Stimulated activated CD8-positive, alpha-beta memory T cell treated with anti-CD3 and anti-CD28 coated beads, Interleukin-12 subunit alpha, Interleukin-12 subunit beta, amount 100 ng/mL, for 1 hour (primary cell): Measurements from ENCODE around the gene NOXO1.
"Not testable (repeated sequence)": the region's sequence is repeated elsewhere in the genome, so short reads cannot be mapped to it uniquely, and the experiment has no call there.

ENCODE experiments used
- DNase-seq: peaks from one replicate; pipeline ENCODE4 v3.0.0-alpha.2; 2020; ENCODE audit warnings: low read depth

Gene NOXO1, protein sequence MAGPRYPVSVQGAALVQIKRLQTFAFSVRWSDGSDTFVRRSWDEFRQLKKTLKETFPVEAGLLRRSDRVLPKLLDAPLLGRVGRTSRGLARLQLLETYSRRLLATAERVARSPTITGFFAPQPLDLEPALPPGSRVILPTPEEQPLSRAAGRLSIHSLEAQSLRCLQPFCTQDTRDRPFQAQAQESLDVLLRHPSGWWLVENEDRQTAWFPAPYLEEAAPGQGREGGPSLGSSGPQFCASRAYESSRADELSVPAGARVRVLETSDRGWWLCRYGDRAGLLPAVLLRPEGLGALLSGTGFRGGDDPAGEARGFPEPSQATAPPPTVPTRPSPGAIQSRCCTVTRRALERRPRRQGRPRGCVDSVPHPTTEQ

DNA sequence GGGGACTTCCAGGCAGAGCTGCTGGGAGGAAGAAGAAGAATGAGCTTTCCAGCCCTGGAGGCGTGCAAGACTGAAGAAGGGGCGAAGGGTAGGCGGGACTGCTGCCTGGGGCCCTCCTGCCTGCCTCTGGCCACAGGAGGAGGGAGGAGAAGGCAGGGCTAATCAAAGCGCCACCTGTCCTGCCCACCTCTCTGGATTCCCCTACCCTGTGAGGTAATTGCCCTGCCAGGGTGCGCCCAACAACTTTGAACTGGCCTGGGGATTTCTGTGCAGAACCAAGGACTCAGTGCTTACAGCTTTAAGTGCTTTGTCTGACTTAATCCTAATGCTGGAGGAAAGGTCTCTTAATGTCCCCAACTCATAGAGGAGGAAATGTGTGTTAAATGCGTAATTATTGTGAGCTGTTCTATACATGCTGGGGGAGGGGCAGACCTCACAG, at the start of gene NOXO1:
Gene NOXO1 (minus strand): TSS at position 72 of the 439 bp plus-strand sequence. CDS start 290 bp downstream, outside the sequence.
- no peak for DNase-seq

DNA sequence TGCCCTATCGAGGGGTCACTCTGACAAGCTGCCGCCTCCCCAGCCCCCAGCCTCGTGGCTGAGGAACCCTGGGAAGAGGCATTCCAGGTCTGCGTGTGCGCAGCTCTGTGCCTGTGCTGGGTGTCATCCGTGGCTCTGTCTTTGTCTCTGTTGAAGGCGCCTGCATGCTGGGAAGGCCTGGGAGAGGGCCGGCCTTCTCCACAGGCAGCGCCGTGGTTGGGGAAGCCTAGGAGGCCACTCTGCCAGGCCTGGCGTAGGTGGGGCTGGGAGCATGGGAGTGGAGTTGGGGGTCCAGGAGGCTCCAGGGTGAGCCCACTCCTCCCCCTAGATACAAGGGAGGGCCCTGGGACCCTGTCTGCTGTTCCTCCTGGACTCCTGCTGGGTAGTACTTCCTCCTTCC, 48.8 kb upstream of the NOXO1 start:
- DNase-seq: no peak

- no peak for DNase-seq
Observed at GRCh38 chr16:2029350-2029749, 48.1 kb upstream of the NOXO1 start.

DNA sequence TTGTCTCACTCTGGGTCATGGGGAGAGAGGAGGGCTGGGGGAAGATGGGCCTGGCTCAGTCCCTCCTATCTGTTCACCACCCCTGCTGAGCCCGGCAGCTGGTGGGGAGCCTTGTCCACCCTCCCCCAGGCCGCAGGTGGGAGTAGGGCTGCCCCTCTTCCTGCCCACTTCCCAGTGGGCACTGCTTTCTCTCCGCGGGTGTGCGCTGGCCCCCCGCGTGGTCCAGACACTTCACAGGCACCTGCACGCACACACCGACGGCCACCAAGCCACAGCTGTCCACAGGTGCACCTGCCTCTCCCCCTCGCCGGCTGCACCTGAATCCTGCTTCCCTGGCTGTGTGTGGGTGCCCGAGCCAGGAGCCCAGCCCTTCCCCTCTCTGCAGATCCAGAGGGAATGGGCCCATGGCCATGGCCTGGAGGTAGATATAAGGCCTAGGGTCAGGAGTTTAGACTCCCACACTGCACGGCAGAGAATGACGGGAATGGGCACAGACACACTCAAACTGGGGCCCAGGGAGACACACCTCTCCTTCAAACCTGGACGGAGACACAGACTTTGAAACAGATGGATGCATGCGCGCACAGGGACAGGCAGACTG, 47.5 kb upstream of the NOXO1 start:
- DNase-seq: no peak

GRCh38 chr16:2028146-2028545, 46.9 kb upstream of the NOXO1 start:
- DNase-seq: no peak

GRCh38 chr16:2027024-2028010, 46.0 kb upstream of the NOXO1 start:
- DNase-seq: no peak

DNA sequence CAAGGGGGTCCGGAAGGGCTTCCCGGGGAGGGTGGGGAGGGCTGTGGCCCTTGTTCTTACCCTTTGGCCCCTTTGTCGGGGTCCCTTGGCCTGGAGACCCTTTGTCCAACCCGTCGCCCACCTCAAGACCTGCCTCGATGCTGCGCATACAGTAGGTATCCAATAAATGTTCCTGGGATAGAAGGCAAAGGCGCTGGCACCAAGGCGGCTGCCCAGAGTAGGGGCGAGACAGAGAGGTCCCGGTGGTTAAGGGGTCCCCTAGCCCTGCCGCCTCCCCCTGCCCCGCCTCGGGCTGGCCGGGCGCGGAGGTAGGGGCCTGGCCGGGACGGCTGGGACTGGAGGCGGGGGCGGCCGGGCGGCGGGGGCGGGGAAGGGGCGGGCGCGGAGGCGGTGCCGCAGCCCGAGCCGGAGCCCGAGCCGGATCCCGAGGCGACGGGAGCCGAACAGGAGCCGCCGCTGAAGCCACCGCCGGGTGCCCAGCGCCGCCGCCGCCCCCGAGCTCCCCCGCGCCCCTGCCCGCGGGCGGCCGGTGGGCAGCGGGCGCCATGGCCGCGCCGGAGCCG, 45.3 kb upstream of the NOXO1 start, which contains the start of gene NHERF2:
Gene NHERF2 (plus strand): TSS at position 442 of the 563 bp plus-strand sequence. CDS start 104 bp downstream, at position 546.
- no peak for DNase-seq

DNA sequence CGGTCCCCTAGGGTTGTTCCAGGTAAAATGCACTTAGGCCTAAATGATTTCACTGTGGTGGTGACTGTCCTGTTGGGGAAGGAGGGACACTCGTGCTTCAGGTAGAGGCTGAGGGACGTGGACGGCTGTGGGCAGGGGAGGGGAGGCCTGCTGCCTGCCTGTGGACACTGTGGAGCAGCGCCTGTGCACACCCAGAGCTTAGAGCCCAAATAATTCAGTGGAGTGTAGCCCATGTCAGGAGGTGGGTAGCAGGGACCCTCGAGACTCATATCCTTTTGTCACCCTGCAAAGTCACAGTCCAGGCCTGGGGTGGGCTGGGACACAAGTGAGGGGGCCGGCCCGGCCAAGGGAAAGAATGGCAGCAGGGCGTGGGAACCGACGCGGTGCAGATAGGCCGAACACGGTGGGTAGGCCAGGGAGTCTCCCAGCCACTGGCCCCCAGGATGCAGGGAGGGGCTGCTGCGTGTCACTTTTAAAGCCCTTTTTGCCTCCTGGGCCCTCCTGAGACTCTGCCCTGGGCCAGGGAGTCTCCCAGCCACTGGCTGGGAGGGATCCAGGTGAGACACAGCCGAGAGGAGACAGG, 44.7 kb upstream of the NOXO1 start:
- no peak for DNase-seq

- DNase-seq: no peak
Observed at GRCh38 chr16:2025251-2025650, 44.0 kb upstream of the NOXO1 start.

DNA sequence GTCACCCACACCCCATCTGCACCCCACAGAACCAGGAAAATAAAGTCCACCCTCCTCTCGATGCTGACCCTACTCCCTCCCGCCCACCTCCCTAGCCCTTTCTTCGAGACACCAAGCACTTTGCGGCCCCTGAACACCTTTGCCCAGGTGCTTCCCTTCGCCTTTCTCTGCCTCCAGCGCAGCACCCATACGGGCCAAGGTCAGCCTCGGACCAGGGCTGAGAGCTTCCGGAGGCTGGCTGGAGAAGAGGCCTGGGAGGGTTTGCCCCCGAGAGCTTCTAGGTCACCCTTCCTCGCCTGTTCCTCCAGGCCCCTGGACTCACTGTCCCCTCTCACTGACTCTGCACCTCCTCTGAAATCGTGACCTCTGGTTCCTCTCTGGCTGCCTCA, 42.8 kb upstream of the NOXO1 start:
- no peak for DNase-seq

- DNase-seq: peak; percentile 92
Observed at GRCh38 chr16:2023092-2024031, 42.1 kb upstream of the NOXO1 start.

DNA sequence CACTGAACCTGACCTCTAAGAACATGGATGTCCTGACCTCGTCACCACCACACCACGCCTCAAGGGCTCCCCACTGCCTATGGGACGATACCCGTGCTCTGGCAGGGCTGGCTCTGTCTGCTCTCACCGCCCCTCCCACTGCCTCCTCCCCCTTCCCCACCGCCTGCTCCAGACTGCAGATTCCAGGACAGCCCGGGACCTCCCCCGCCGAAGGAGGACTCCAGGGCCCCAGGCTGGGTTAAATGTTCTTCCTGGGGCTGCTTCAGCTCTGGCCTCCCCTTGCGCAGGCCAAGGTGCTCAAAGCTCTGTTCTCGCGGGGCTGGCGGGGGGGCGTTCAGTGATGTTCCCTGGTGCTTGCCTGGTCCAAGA, 41.4 kb upstream of the NOXO1 start:
- DNase-seq: no peak

DNA sequence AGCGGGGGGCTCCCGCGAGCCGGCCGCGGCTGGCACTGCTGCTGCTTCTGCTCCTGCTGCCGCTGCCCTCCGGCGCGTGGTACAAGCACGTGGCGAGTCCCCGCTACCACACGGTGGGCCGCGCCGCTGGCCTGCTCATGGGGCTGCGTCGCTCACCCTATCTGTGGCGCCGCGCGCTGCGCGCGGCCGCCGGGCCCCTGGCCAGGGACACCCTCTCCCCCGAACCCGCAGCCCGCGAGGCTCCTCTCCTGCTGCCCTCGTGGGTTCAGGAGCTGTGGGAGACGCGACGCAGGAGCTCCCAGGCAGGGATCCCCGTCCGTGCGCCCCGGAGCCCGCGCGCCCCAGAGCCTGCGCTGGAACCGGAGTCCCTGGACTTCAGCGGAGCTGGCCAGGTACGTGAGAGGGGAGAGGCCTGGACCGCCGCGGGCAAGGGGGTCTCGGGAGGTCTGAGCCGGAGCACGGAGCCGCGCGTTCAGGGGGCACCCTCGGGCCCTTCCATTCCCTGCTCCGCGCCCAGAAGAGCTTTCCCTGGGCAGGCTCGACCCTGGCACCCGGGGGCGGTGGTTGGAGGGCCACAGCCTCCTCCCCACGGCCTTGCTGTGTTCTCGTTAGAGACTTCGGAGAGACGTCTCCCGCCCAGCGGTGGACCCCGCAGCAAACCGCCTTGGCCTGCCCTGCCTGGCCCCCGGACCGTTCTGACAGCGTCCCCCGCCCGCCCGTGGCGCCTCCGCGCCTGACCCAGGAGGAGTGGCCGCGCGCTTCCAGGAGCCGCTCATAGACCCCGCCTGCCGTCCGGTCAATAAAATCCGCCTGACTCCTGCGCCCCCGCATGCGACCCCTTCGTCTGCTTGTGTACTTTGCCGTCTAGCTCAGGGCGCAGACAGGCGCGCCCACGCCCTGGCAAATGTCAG, 38.9 kb upstream of the NOXO1 start:
- no peak for DNase-seq

- DNase-seq: no peak
Observed at GRCh38 chr16:2019518-2019920, 38.2 kb upstream of the NOXO1 start, which contains the start of gene NPW. Gene NPW (plus strand): TSS chr16:2019785.

DNA sequence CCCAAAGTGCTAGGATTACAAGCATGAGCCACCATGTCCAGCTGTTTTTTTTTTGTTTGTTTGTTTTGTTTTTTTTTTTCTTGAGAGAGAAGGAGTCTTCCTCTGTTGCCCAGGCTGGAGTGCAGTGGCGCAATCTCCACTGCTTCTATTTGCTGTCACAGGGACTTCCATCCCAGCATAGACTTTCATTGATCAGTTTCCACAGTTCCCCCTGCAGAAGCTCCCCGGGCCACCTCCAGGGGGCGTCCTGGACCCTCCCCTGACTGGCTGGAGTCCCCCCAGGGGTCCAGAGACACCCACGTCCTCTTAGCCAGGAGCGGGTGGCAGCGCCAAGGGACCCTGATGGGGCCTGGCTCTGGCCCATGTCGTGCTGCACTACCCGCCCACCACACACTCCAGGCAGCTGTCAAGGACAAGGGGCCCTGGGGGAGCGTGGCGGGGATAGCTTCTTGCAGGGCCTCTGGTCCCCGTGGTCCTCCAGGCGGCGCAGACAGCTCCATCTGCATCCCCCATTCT, 35.2 kb upstream of the NOXO1 start:
- no peak for DNase-seq

DNA sequence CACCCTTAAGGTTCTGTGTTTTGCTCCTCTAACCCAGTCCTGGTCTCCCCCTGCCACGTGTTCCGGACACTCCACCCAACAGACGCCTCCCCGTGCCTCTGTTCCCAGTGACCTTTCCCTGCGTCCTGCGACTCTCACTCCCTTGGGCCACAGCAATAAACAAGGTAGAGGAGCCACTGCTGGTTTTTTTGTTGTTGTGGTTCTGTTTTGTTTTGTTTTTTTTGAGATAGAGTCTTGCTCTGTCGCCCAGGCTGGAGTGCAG, 34.6 kb upstream of the NOXO1 start:
- DNase-seq: no peak

DNA sequence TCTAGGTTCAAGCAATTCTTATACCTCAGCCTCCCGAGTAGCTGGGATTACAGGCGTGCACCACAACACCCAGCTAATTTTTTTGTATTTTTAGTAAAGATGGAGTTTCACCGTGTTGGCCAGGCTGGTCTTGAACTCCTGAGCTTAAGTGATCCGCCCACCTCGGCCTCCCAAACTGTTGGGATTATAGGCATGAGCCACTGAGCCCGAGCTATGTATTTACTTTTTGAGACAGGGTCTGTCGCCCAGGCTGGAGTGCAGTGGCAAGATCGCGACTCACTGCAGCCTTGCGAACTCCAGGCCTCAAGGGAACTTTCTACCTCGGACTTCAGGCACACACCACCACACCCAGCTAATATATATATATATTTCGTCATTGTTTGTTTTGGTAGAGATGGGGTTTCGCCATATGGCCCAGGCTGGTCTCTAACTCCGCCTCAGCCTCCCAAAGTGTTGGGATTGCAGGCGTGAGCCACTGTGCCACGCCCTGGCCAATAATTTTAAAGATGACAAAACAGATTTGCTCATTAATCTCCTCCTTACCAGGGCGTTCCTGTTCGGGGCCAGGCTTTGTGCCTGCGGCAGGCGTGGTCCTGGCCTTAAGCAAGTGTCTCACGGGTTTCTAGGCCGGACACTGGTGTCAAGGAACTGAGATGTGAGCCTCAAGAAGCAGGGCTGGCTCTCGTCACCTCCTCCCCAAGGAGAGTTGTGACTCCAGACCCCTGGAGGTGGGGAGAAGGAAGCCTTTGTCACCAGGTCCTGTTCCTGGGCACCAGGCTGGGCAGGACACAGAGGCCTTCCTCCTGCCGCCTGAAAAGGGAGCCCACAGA, 34.1 kb upstream of the NOXO1 start:
- DNase-seq: no peak

DNA sequence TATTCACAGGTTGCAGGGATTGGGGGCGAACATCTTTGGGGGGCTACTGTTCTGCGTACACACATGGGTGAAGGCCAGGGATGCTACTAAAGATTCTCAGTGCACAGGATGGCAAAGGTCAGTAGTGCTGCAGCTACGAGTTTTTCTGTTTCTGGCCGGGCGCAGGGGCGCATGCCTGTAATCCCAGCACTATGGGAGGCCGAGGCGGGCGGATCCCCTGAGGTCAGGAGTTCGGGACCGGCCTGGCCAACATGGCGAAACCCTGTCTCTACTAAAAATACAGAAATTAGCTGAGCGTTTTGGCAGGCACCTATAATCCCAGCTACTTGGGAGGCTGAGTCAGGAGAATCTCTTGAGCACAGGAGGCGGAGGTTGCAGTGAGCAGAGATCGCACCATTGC, 32.3 kb upstream of the NOXO1 start:
- no peak for DNase-seq

GRCh38 chr16:2011726-2012125, 30.5 kb upstream of the NOXO1 start:
- not testable (repeated sequence) for DNase-seq
